HG02981 (cell line): ENCODE measurements around the gene GATA5.

ENCODE experiments used
- ATAC-seq: cut with Tn5 transposase; IDR thresholded peaks from one replicate; pipeline ENCODE4 v1.9.1; 2021; ENCODE audit warnings: mild to moderate bottlenecking, moderate library complexity; ENCODE audit not compliant: unreplicated experiment

GATA5 gene

GRCh38 chr20:62473717-62474603 lies 1.8 kb downstream of the GATA5 start:
- no peak for ATAC-seq

GRCh38 chr20:62472941-62473585 lies 2.7 kb downstream of the GATA5 start:
- ATAC-seq: no peak

- ATAC-seq: no peak
These were observed 3.5 kb downstream of the GATA5 start for GRCh38 chr20:62472138-62472940.

GRCh38 chr20:62470459-62470858 lies 5.3 kb downstream of the GATA5 start:
- ATAC-seq: no peak

GRCh38 chr20:62470001-62470400 lies 5.8 kb downstream of the GATA5 start:
- ATAC-seq: no peak

GRCh38 chr20:62469352-62469751 lies 6.4 kb downstream of the GATA5 start:
- ATAC-seq: no peak

- no peak for ATAC-seq
These were observed 8.8 kb downstream of the GATA5 start for GRCh38 chr20:62466806-62467537.

GRCh38 chr20:62466072-62466760 lies 9.6 kb downstream of the GATA5 start:
- ATAC-seq: no peak

- no peak for ATAC-seq
These were observed 10.8 kb downstream of the GATA5 start for GRCh38 chr20:62464990-62465389.

GRCh38 chr20:62464425-62464770 lies 11.4 kb downstream of the GATA5 start:
- no peak for ATAC-seq

- no peak for ATAC-seq
These were observed 12.0 kb downstream of the GATA5 start for GRCh38 chr20:62463651-62464424.

- ATAC-seq: no peak
These were observed 12.7 kb downstream of the GATA5 start for GRCh38 chr20:62462976-62463592.

GRCh38 chr20:62461834-62462233 lies 14.0 kb downstream of the GATA5 start:
- ATAC-seq: no peak

- ATAC-seq: no peak
These were observed 14.6 kb downstream of the GATA5 start for GRCh38 chr20:62461157-62461556.

GRCh38 chr20:62460678-62461077 lies 15.1 kb downstream of the GATA5 start:
- no peak for ATAC-seq

- ATAC-seq: no peak
These were observed 16.3 kb downstream of the GATA5 start for GRCh38 chr20:62459488-62459887.

GRCh38 chr20:62458275-62459251 lies 17.2 kb downstream of the GATA5 start:
- ATAC-seq: no peak

GRCh38 chr20:62457831-62458230 lies 18.0 kb downstream of the GATA5 start:
- ATAC-seq: no peak
